ENCODE measurements around the gene C1QTNF5.

GRCh38 chr11:119316729-119317591 lies 23.7 kb downstream of the C1QTNF5 start, which contains the start of gene MCAM:
- TF ChIP-seq, protein P1, sequence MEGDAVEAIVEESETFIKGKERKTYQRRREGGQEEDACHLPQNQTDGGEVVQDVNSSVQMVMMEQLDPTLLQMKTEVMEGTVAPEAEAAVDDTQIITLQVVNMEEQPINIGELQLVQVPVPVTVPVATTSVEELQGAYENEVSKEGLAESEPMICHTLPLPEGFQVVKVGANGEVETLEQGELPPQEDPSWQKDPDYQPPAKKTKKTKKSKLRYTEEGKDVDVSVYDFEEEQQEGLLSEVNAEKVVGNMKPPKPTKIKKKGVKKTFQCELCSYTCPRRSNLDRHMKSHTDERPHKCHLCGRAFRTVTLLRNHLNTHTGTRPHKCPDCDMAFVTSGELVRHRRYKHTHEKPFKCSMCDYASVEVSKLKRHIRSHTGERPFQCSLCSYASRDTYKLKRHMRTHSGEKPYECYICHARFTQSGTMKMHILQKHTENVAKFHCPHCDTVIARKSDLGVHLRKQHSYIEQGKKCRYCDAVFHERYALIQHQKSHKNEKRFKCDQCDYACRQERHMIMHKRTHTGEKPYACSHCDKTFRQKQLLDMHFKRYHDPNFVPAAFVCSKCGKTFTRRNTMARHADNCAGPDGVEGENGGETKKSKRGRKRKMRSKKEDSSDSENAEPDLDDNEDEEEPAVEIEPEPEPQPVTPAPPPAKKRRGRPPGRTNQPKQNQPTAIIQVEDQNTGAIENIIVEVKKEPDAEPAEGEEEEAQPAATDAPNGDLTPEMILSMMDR (conservative IDR thresholded peaks at IDR 0.05 in 1 of 2, IDR thresholded peaks at IDR 0.05 in 1 of 2; ENCODE audit: extremely low read depth in 1 of 2, insufficient read depth in 1 of 2, low read depth in 1 of 2, low read length in 2 of 2) = no peak
- TF ChIP-seq EZH2 (IDR thresholded peaks at IDR 0.05; ENCODE audit: borderline replicate concordance, low read length) = no peak
